SH-SY5Y (cell line): Measurements from ENCODE around the gene PBX3.

Source experiments
- GATA2 ChIP-seq: IDR thresholded peaks from 2 replicates; pipeline ENCODE4 v1.6.1; 2011; ENCODE audit warnings: mild to moderate bottlenecking, low read depth, low read length
- GATA3 ChIP-seq: IDR thresholded peaks from 2 replicates; pipeline ENCODE4 v1.6.1; 2011; ENCODE audit warnings: low read depth, mild to moderate bottlenecking, low read length, moderate library complexity

Gene PBX3

GRCh38 chr9:125745018-125745417 lies 2.2 kb upstream of the PBX3 start:
- TF ChIP-seq GATA3 (no peak), GATA2 (no peak)

DNA sequence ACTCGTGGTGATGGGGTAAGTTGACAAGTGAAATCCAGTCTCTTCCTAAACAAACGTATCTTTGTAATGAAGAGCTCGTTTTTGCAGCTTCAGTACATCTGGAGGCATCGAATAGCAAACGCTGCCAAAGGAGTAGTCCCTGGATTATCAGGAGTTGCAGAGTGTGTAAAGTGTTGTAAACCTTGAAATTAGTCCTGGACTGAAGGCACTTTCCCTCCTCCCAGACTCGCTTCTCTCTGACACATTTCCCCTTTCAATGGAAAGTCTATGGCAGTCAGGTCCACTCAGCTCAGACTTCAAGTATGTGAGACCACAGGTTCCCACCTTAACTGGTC lies 1.5 kb upstream of the PBX3 start:
- TF ChIP-seq GATA3 (no peak), GATA2 (no peak)

- TF ChIP-seq GATA3 (no peak), GATA2 (no peak)
Measured at GRCh38 chr9:125746017-125746773, 978 bp upstream of the PBX3 start.

GRCh38 chr9:125746774-125747052 lies 460 bp upstream of the PBX3 start:
- TF ChIP-seq GATA3 (no peak), GATA2 (no peak)

DNA sequence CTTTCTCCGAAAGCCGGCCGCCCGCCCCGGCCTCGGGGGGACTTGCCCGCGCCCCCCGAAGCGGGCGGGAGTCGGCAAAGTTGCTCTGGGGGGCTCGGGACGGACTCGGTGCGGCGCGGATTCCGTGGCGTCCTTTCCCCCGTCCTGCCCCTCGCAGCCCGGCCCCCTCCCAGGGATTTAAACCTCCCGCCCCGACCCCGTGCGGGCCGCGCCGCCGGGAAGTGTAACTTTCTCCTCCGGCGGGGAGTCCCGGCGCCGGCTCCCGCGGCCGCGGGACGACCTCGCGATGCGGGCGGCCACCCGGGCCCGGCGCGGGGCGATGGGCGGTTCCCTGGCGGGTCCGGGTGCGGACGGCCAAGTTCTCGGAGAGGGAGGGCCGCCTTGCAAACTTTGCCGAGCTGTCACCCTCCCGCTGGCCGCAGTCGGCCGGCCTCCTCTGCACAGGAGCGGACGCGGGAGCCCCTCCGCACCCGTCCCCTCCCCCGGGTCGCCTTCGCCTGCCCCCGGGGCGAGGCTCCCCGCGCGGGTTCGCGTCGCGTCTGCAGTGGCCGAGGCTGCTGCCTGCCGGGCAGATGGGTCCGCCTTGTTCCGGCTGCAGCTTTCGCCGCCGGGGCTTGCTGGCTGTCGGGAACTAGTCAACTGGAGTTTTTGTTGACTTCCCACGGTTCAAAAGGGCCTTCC lies 732 bp downstream of the PBX3 start:
- no peak for TF ChIP-seq GATA3
- no peak for TF ChIP-seq GATA2

DNA sequence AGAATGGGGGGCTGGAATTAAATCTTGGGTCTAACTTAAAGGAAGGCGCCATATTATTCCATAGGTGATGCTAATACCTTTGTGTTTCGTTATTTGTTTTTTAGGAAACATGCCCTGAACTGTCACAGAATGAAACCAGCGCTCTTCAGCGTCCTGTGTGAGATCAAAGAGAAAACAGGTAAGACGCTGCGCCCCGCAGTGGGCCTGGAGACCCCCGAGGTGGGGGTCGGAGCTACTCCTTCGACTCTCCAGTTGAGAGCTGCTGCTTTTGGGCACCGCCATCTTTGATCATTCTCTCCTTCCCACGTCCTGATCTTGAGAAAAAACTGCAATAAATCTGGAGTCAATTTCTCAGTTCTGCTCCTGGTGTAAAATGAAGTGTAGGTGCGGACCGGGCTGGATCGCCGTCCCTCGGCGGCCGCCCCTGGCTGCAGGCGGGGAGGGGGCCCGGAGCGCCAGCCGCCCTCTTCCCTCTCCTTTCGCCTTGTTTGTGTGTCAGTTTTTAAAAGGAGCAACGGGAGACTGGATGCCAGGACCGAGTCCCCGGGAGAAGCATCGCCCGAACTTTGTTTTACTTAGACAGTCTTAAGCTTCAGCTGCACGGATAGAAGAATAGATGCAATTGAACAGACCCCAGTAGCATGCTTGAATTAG lies 1.4 kb downstream of the PBX3 start:
- TF ChIP-seq GATA3 (no peak), GATA2 (no peak)

- TF ChIP-seq GATA3 (no peak), GATA2 (no peak)
Measured at GRCh38 chr9:125749287-125749935, 2.2 kb downstream of the PBX3 start.

DNA sequence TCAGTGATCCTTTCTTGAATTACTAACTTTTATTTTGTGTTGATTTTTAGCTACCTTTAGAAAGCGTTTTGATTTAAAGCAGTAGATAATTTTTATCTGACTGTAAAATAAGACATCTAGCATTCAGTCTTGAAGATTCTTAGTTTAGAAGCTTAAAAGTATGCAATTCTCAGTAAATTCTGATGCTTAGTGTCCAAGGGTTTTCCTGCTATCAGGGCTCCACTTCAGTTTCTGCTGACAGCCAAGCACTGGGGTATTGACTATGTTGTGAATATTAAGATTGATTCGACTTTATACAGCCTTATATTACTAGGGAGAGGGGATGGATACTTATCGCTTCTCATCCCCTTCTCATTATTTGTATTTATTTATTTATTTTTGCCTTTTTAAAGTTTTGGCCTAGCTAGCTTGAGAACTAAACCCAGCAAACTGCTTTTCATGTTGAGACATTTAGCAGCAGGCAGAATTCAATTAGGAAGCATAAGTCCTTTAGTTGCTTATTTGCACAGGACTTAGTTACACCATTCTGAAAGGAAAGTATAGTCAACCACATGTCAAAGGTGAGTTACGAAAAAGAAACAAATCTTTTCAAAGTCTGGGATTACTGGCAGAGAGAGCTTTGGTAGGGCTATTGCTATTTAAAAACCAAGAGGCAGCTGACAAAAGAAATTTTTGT lies 2.9 kb downstream of the PBX3 start:
- TF ChIP-seq GATA2 (no peak), GATA3 (no peak)

DNA sequence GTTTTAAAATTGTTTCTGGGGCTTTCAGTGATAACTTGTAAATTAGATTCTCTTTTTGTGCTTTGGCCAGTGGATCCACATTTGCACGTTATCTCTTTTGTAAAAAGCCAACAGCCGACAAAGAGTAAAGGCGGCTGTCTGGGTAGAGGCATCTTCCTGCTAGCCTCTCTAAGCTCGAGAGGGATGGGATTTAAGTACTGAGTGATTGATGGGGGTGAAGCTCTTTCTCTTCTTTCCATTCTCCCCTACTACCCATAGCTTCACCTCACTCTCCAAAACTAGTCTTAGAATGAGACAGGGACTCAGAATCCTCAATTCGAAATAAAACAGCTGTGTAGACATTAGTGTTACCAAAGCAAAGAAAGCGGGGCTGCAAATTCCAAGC lies 3.4 kb downstream of the PBX3 start:
- TF ChIP-seq GATA3, result no peak
- TF ChIP-seq GATA2, result 0 out of 2 replicates have a peak, but pooled peaks have one; percentile 6

DNA sequence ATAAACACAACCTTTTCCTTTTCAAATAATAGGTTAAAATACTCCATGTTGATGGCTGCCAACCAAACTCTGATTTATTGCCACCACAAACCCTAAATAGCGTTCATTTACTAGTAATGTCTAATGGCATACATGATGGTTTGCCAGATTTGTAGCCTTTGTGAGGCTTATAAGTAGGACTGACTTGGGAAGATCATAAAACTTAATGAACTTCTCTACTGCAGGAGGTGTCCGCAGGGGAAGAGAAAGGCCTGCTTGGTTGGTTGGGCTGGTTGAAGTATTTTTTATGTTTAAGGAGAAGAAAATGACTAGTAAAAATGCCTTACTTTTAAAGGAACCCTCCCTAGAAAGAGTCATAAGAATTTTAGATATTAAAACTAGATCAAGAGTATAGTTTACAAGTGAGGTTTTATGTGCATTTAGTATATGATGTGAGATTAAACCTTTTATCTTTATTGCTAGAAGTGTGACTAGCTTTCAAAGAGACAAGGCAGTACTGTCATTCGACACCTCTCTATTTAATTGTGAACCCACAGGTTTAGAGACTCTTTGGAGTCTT lies 5.0 kb downstream of the PBX3 start:
- TF ChIP-seq GATA2, result no peak
- no peak for TF ChIP-seq GATA3

GRCh38 chr9:125754096-125754495 lies 6.9 kb downstream of the PBX3 start:
- TF ChIP-seq GATA2 (no peak), GATA3 (peak; percentile 34; the same call in 1 of the 2 replicates)

- TF ChIP-seq GATA3 (no peak), GATA2 (no peak)
Measured at GRCh38 chr9:125755340-125755739, 8.2 kb downstream of the PBX3 start.

- TF ChIP-seq GATA3, result no peak
- no peak for TF ChIP-seq GATA2
Measured at GRCh38 chr9:125756518-125756917, 9.3 kb downstream of the PBX3 start.

DNA sequence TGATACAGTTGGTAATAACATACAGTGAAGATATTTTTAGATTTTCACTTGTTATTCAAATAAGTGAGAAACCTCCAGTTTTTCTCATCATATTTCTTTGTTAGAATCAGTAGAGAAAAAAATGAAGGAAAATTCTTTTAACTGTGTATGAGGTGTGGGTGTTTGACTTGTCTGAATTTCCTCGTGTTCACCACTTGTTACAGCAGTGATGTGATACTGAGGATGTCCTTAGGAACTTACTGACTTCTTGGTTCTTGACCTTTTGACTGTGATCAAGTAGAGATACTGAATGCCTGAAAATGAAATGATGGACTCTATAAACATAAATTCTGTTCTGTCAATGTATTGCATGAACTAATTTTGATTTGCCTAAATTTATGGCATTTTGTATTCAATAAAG lies 10.7 kb downstream of the PBX3 start:
- TF ChIP-seq GATA2 (no peak), GATA3 (no peak)
